ENCODE measurements around the gene SKI.

The SKI gene

GRCh38 chr1:2210786-2211185, 17.3 kb upstream of the SKI start:
- no peak for DNase-seq

- no peak for DNase-seq
These were observed 15.9 kb upstream of the SKI start for GRCh38 chr1:2212274-2212531.

GRCh38 chr1:2212532-2213491, 15.3 kb upstream of the SKI start:
- DNase-seq: peak; percentile 82

GRCh38 chr1:2213576-2214505, 14.3 kb upstream of the SKI start:
- no peak for DNase-seq

GRCh38 chr1:2214541-2215241, 13.4 kb upstream of the SKI start:
- DNase-seq: no peak

- no peak for DNase-seq
These were observed 12.8 kb upstream of the SKI start for GRCh38 chr1:2215329-2215728.

GRCh38 chr1:2215909-2216766, 12.0 kb upstream of the SKI start:
- no peak for DNase-seq

GRCh38 chr1:2216767-2217058, 11.4 kb upstream of the SKI start:
- no peak for DNase-seq

- no peak for DNase-seq
These were observed 6.8 kb upstream of the SKI start for GRCh38 chr1:2221271-2221670.

- DNase-seq: no peak
These were observed 3.9 kb upstream of the SKI start for GRCh38 chr1:2224170-2224584.

GRCh38 chr1:2224631-2225428, 3.3 kb upstream of the SKI start:
- DNase-seq: no peak

- DNase-seq: no peak
These were observed 1.4 kb upstream of the SKI start for GRCh38 chr1:2226525-2227345.

- peak; percentile 95 for DNase-seq
These were observed 568 bp upstream of the SKI start for GRCh38 chr1:2227346-2228156.

GRCh38 chr1:2228694-2229036, 546 bp downstream of the SKI start:
- no peak for DNase-seq

- DNase-seq: peak; percentile 58
These were observed 1.1 kb downstream of the SKI start for GRCh38 chr1:2229037-2229864.

- DNase-seq: no peak
These were observed 2.0 kb downstream of the SKI start for GRCh38 chr1:2229911-2230731.

GRCh38 chr1:2230781-2231531, 2.8 kb downstream of the SKI start:
- peak; percentile 74 for DNase-seq
